Activated CD8-positive, alpha-beta memory T cell treated with anti-CD3 and anti-CD28 coated beads, Interleukin-2, amount 50 U/mL, for 1 hour (primary cell): ENCODE data around the gene HSD11B2.

Experiments used
- DNase-seq: peaks from one replicate; pipeline ENCODE4 v3.0.0-alpha.2; 2020; ENCODE audit errors: extremely low read depth

Gene HSD11B2

DNA sequence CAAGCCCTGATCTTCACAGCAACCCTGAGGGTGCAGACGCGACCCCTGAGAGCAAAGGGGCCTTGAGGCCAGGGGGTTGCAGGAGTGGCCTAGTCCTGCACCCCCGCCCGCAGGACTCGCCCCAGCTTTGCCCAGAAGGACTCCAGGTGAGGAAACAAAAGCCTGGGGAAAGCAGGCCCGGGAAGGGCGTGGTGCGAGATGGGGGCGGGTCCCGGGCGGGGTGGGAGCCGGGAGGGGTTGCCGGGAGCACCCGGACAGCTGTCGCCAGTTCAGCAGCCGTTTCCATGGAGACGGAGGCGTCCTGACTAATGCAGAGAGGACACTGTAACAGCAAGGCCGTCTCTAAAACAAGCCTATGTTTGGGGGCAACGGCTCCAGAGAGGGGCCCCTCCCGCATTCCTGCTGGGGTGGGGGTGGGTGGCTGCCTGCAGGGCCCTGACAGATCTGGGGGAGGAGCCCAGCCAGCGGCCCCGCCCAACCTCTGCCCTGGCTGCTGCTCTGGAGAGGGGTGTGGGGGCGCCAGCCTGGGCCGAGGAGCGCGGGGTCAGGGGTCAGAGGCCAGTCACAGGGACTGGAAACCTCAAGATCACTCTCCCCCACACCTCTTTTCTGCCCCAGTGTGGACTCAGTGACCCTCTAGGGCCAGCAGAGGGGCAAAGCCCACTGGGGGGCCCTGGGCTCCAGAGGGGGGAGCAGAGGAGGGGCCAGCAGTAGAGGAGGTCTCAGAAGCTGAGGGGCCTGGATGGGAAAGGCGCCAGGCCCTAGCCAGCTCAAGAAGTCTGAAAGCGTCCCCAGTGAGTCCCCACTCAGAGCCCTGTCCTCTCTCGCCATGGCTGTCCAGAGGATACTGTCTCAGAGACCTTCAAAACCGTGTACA lies 34.5 kb upstream of the HSD11B2 start:
- DNase-seq: no peak

DNA sequence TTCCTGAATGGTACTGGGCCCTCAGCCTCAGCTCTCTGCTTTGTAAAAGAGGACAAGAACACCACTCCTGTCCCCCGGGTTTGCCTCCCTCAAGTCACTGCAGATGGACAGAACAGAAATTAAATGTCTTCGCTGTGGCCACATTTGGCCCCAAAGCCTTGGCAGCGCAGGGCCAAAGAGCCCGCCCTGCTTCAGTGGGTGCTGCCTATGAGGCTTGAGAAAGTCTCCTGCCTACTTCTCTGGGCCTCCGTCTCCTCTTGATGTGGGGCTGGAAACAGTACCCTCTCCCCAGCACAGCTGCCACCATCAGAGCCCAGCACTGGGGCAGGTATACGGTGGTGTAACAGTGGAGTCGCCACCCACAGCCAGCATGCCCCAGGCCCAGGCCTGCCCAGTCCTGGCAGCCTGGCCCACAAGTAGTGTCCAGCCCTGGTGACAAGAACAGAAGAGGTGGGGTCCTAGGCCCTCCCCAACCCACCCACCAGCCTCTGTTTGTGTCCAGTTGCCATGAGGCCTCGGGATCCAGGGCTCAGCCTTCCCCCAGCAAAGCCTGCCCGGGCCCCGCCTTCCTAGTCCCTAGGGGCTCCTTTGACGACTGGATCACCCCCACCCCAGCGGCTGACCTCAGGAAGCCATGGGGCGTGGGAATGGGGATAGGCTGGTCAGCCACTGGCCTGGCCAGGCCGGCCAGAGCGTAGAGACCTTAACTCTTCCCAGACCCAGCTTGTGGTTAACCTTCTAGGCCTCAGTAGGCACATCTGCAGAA lies 33.7 kb upstream of the HSD11B2 start:
- DNase-seq: no peak

DNA sequence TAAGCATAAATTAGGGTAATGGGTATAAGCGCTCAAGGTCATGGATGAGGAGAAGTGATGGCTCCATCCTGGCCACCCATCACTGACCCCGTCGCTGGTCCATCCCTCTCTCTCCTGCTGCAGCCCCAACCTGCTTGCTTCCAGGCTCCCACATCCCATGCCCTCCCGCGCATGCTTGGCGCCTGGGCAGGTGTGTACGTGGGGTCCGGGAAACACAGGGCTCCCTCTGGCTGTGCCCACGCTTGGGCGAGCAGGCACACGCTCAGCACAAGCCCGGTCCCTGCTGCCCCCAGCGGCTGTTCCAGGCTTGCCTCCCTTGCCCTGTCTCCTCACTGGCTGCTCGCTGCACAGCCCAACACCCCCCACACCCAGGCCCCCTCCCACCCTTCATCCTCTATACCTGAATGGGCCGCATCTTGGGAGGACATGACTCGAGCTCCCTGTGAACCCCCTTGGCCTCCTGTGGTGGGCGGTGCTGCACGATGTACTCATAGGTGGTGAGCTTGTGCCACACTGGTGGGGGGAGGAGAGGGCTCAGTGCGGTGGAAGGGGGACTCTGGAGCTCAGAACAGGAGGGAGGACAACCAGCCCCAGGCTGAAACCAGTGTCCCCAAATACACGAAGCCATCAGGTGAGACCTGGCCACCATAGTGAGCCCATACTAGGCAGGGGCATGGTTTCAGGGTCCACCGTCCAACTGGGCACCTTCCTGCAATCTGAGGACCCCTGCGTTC lies 32.9 kb upstream of the HSD11B2 start:
- DNase-seq: no peak

DNA sequence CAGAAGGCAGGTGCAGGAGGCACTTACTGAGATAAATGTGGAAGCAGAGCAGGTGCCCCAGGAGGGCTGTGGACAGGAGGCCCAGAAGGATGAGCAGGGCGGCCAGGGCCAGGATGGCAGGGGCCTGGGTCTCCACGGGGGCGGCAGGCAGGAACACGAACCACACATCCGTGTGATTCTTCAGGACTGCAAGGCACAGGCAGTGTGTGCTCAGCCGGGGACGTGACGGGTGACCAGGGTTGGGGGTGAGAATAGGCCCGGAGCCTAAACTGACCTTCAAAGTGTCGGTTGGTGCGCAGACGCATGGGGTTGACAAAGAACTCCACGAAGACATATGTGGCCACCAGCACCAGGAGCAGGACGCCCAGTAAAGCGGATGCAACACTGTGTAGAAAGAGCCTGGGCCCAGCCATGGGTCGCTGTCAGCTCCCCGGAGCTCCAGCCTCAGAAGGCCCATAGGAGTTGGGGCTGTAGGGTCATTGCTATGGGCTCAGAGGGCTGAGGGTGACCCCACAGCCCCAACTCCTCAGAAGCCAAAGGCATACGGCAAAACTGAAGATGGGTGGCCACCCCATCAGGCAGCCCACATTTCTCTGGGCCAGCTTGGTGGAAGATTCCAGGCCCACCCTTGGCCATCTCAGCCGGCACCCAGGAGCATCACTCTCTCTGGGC lies 32.2 kb upstream of the HSD11B2 start:
- DNase-seq: no peak

DNA sequence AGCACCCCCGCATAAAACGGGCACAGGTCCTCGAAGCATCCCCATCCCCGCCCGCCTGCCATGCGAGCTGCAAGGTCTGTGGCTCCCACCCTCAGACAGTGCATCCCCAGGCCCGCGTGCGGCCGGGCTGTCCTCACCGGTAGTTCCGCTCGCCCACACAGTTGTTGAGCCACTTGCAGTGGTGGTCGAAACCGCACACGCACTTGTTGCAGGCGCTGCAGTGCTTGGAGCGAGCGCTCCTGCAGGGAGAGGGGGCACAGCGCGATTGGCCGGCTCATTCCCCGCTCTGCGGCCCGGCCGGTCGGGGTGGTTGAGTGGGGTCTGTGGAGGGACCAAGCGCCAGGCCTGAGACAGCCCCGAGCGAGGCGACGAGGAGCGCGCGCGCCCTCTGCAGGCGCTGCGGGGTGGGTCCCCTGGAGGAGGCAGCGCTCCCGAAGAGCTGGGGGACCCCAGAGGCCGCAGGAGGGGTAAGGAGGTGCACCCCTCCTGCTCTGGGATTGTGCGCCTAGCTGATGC lies 31.6 kb upstream of the HSD11B2 start:
- no peak for DNase-seq

DNA sequence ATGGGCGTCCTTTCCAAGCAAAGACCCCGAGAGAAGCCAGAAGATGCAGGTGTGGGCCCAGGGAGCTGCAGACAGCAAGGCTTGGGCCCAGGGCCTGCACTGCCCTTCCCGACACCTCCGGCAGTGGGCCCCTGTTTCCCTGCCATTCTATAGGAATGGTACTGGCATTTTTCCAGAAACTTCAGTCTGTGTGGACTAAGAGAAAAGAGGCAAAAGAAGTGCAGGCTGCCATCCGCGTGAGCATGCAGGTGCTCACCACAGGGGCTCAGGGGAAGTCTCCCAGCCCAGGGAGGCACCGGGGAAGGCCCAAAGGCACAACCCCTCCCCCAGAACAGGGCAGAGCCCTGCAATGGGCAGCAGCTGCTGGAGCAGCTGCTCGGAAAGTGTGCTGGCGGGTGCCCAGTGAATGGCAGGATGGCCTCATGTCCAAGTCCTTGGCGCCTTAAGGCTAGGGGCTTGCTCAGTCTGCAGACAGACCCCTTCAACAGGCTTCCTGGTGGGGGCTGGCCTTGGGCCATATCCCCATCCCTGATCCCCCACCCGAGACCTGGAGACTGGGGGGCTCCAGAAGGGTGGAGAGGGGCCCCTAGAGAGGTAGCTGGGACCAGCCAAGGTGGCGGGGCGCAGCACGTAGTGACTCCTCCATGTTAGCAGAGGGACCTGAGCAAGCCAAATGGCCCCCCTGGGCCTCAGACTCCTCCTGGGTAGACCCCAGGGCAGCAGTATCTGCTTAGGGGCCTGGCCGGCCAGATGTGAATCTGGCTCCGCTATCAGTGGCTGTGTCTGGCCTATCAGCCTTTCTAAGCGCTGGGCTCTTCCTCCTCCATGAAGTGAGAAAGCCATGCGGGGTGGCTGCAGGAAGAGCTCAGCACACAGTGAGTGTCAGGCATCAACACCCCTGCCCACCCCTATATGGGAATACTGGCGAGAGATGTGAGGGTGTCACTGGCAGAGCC lies 30.9 kb upstream of the HSD11B2 start:
- DNase-seq: no peak

DNA sequence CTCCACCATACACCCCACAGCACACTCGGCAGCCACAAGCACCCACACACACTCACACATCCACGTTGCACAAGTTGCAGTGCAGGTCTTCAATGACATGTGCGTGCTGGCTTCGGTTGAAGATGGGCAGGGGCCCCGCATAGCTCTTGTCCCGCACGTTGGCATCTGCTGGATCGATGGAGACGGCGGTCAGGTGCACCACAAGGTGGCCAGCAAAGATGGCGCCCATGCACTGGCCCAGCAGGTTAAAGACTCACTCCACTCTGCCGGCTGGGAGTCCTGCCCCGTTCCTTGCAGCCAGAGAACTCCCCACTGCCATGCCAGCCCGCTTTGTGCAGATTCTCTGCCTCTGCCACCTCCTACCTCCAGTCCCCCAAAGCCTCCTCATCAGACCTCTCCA lies 30.0 kb upstream of the HSD11B2 start:
- DNase-seq: no peak

DNA sequence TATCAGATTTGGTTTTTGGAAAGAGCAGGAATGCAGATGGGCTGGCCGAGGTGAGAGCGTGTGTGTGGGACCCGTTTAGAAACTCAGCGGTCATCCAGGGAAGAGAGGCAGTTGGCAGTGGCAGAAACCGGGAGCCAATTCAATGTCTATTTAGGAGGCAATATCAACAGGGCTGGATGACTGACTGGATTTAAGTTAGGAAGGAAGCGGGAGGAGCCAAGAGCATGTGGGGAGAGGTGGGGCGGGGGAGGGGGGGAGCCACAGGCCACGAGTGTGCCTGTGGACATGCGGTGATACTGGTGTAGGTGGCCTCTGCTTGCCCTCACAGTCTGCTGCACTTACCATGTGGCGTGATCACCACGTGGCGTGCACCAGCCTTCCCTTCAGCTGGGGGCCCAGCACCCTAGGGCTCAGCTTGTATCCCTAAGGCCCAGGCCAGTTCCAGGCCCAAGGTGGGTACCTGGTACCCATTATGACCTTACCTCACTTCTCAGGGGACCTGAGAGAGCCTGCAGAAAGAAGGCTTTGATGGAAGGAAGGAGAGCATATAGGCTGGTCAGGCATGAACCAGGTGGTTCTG lies 26.9 kb upstream of the HSD11B2 start:
- no peak for DNase-seq

DNA sequence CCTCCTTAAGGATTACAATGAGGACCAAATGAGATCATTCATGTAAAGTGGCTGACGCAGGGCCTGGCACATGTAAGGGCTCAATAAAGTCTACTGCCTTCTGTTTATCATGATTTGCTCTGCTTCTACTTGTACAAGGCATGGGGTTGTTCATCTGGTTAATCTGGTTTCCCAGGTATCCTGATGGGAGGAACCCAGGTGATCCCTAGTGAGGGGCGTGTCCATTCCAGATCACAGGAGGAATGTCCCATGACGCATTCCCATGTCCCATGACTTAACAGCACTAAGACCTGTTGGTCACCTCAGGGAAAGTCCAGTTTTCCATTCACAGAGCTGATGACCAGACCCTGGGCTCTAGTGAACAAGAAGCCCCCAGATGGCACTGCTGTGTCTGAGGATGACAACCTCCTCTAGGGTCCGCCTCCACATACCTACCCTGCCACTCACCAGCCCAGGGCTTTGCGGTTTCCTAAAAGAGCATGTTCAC lies 26.1 kb upstream of the HSD11B2 start:
- DNase-seq: no peak

DNA sequence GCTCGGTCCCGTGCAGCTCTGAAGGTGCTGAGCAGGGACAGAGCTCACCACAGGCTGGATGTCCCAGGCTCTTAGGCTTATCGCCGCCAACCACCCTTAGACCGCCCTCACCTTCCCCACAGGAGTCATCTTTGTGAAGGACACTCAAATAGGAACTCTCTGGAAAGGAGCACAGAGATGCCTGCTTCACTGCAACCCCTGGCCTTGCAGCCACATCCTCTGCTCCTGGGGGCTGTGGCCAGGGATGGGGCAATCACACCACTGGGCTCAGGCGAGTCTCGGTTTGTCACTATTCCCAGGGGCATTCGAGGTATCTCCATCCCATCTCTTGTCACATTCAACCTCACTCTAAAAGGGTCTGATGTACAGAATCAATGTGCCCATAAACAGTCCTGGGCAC lies 25.6 kb upstream of the HSD11B2 start:
- no peak for DNase-seq

DNA sequence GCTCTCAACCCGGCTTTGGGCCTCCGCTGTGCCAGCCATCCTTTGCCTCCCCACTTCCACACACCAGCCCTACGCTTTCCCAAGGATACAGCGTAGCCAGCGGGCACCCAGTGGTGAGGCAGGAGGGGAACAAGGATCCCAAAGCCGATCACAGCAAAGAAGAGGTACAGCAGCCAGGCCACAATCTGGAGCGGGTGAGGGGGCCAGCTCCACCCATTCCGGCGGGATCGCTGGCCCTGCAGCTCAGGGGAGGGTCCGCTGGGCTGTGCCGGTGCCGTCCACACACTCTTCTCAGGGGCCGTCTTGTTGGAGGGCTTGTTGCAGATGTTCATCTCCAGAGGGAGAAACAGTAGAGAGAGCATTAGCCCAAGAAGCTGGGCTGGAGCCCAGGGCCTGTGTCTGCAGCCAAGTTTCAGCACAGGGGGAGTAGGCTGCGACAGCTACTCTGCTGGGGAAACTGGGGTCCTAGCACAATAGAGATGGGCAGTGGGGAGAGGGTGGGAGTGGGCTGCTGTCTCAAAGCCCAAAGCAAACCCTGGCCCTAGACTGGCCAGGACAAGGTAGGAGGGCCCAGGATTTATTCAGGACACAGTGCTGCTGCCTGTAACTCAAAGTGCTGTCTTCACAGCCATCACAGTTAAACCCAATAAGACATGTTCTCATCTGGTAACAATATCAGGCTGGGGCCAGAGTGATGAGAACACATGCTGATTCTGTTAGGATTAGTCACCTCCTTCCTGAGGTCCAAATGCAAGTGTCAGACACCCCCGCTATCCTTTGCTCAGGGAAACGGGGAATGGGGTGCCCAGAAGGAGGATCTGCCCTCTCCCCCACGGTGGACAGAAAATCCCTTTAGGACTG lies 24.6 kb upstream of the HSD11B2 start:
- DNase-seq: no peak

DNA sequence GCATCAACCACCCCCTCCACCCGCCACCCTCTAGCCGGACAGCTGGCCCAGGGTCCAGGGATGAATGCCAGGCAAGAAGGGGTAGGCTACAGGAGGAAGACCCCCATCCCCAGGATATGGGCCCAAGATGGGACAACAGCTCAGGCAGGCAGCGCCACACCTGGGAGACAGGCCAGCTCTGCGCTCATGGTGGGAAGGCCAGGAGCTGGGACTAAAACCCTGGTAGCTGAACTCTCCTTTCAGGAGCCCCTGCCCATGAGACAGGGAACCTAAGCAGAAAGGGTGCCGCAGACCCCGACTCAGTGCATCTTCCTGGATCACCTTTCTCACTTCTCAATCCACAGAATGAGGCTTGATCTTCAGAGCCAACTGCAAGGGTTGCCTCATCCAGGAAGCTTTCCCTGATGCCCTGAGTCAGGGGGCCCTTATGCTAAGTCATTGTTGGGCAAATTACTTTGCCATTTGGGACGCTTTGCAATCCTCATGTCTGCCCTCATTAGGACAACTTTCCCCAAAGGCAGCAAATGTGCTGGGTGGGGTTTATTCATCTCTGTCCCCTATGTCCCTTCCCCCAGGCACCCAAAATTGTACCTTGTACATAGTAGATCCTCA lies 23.6 kb upstream of the HSD11B2 start:
- no peak for DNase-seq

DNA sequence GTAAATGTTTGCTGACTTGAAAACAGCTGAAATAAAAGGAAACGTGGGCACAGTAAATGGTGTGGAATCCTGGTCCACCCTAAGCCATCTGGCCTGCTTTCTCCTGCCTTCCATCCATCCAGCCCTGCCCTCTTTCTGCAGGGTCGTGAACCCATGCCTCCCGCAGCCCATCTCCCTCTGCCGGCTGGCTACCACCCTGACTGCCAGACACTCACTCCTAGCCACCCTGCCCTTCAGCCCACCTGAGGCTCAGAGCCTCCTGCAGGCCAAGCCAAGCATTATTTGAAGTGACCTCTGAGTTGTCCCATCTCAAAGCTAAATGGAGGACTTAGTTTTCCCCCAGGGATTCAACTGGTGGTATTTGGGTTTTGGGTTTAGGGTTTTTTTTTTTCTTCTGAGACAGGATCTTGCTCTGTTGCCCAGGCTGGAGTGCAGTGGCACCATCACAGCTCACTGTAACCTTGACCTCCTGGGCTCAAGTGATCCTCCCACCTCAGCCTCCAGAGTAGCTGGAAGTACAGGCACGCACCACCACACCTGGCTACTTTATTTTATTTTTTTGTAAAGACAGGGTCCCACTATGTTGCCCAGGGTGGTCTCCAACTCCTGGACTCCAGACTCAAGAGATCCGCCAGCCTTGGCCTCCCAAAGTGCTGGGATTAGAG lies 23.0 kb upstream of the HSD11B2 start:
- DNase-seq: no peak

DNA sequence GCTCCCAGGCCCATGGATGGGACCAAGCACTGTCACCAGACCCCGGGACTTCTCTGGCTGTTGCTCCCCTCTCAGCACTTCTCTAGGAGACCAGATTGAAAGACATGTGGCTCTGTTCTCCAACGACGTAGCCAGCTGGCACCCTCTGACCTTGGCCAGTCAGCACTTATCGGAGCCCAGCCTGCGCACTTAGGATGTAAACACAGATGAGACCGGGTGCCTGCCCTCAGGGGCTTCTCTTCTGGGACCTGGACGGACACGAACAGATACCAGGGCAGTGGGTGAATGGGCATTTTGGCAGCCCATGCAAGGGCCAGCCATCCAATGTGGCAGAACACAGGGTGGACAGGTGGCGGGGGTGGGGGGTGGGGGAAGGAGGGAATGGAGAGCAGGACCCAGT lies 21.3 kb upstream of the HSD11B2 start:
- DNase-seq: no peak

DNA sequence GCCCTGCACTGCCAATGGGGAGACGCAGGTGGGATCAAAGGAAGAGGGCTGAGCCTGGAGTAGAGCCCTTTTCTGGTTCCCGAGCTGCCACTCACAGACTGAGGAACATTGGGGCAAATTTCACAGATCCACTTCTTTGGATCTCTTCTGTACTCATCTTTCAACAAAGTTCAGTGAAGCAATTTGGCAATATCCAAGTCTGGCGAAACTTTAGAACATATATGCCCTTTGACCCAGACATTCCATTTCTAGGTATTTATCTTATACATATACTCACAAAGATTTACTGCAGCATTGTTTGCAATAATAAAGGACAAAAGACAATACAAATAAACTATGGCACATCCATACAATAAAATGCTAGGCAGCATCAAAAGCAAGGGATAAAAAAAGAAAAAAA lies 19.6 kb upstream of the HSD11B2 start:
- no peak for DNase-seq

DNA sequence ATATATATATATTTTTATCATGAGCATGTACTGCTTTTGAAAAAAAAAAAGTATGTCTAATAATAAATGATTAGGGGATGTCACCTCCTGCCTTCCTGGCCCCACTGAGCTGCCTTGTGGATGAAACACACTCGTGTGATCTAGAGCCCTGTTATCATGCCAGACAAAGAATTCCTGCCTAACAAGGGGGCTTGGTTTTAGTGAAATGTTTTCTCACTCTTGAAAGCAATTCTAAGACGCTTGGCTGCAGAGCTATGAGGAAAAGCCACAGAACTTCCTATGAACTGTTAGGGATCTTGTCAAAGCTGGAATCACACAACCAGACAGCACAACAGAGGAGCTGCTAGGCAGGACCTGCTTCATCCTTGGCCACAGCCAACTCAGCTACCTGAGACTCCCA lies 18.6 kb upstream of the HSD11B2 start:
- DNase-seq: no peak

DNA sequence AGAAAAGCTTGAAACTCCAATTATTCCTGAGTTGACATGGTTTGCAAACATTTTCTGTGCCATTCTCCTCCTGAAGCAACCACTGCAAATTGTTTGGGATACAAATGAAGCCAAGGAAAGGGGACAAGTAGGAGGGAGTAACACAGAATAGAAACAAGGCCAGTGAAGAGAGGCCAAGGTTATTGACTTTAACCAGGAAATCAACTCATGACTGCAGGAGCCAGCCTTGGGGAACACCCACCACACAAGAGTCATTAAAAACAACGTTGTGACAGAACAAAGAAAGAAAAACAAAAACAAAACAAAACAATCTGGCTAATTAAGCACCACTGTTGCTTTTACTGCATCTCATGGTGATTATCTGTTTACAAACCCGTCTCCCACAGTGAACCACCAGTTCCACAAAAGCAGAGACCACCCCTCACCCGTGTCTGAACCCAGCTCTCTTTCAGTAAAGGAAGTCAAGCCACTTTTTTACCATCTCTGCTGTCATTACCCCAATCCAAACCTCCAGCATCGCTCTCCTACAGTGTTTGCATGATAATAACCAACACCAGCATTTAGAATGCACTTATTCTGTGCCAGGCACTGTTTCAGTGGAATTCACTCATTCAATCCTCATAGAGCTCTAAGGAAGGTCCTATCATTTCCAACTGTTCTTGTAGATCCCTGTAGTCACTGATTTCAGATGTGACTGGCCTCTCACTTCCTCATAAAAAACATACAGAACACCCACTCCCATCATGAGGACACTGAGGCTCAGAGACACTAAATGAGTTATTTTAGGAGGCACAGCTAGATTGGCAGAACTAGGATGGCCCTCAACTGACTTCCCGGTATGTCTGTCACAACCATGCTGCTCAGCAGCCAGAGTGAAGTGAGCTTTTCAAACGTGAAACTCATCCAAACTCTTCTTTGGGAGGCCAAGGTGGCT lies 16.7 kb upstream of the HSD11B2 start:
- no peak for DNase-seq
